22Rv1 (cell line): Measurements from ENCODE around the gene NUMA1.

Source experiments
- CTCF ChIP-seq: fragments of 450-650 bp; IDR thresholded peaks from 2 replicates; pipeline ENCODE4 v1.5.1; 2017; ENCODE audit warnings: mild to moderate bottlenecking
- ZFX ChIP-seq: fragments of 450-650 bp; IDR thresholded peaks from 2 replicates; pipeline ENCODE4 v1.6.1; 2017; ENCODE audit warnings: antibody characterized with exemption, borderline replicate concordance

GRCh38 chr11:72023335-72023734 is 57.0 kb downstream of the NUMA1 start:
- TF ChIP-seq CTCF, result no peak
- TF ChIP-seq ZFX, result no peak
